T-helper 1 cell treated with Interleukin-12 subunit alpha and Interleukin-12 subunit beta and Interleukin-4 antibody, amounts not matched to agents 30 μg/mL and 1 μg/mL, for 36 hours (primary cell): Measurements from ENCODE around the gene MARS1.

Experiments
- H3K27ac Mint-ChIP-seq: one replicate; pipeline ENCODE4 v1.8.0; 2021; ENCODE audit warnings: mild to moderate bottlenecking, mixed read lengths
- H3K27me3 Mint-ChIP-seq: one replicate; pipeline ENCODE4 v1.8.0; 2021; ENCODE audit warnings: low read depth, mixed read lengths
- H3K36me3 Mint-ChIP-seq: one replicate; pipeline ENCODE4 v1.8.0; 2021; ENCODE audit warnings: low read depth, mixed read lengths
- H3K4me1 Mint-ChIP-seq: one replicate; pipeline ENCODE4 v1.8.0; 2021; ENCODE audit warnings: low read depth, mixed read lengths
- H3K4me3 Mint-ChIP-seq: one replicate; pipeline ENCODE4 v1.8.0; 2021; ENCODE audit warnings: mild to moderate bottlenecking, moderate library complexity, mixed read lengths
- H3K9me3 Mint-ChIP-seq: one replicate; pipeline ENCODE4 v1.8.0; 2021; ENCODE audit warnings: mixed read lengths

The MARS1 gene

GRCh38 chr12:57462912-57463253 is 25.0 kb upstream of the MARS1 start:
- Mint-ChIP-seq H3K27ac (peak overlapping the region; percentile 79), H3K4me3 (peak overlapping the region; percentile 85), H3K9me3 (no peaks in the 10 kb centered on the region), H3K36me3 (peaks cover 4% of the 10 kb centered on the region), H3K27me3 (peaks cover 22% of the 10 kb centered on the region), H3K4me1 (peaks cover 46% of the 10 kb centered on the region)

GRCh38 chr12:57464569-57464968 is 23.3 kb upstream of the MARS1 start:
- Mint-ChIP-seq H3K4me3 (no peak overlapping the region), H3K36me3 (peaks cover 13% of the 10 kb centered on the region), H3K27me3 (peaks cover 22% of the 10 kb centered on the region), H3K4me1 (peaks cover 40% of the 10 kb centered on the region), H3K9me3 (no peaks in the 10 kb centered on the region), H3K27ac (no peak overlapping the region)

DNA sequence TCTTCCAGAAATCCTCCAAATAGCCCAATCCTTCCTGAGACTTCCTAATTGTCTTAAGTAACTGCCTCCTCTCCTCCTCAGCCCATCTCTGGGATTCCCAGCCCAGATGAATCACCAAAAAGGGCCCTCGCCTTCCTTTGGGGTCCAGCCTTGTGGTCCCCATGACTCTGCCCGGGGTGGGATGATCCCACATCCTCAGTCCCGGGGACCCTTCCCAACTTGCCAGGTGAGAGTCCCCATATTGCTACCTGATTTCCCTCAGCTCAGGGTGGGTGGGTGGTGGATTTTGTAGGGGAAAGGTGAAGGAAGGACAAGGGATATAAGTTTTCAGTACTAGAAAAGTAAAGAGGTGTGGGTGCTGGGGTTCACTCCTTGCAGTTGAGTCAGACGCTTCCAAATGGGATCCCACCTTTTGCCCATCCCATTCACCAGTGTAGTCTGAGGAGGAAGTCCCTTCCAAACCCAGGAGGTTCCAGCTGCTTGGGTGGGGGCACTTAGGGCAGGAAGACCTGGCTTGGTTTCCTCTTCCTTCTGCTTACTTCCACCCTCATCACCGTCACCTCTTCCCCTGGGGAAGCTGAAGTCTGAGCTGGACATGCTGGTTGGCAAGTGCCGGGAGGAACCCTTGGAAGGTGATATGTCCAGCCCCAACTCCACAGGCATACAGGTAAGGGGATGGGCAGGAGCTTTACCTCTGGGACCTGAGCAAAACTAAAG is 22.7 kb upstream of the MARS1 start:
- Mint-ChIP-seq H3K27me3 (peaks cover 20% of the 10 kb centered on the region), H3K36me3 (peaks cover 17% of the 10 kb centered on the region), H3K9me3 (no peaks in the 10 kb centered on the region), H3K27ac (no peak overlapping the region), H3K4me3 (no peak overlapping the region), H3K4me1 (peaks cover 38% of the 10 kb centered on the region)

DNA sequence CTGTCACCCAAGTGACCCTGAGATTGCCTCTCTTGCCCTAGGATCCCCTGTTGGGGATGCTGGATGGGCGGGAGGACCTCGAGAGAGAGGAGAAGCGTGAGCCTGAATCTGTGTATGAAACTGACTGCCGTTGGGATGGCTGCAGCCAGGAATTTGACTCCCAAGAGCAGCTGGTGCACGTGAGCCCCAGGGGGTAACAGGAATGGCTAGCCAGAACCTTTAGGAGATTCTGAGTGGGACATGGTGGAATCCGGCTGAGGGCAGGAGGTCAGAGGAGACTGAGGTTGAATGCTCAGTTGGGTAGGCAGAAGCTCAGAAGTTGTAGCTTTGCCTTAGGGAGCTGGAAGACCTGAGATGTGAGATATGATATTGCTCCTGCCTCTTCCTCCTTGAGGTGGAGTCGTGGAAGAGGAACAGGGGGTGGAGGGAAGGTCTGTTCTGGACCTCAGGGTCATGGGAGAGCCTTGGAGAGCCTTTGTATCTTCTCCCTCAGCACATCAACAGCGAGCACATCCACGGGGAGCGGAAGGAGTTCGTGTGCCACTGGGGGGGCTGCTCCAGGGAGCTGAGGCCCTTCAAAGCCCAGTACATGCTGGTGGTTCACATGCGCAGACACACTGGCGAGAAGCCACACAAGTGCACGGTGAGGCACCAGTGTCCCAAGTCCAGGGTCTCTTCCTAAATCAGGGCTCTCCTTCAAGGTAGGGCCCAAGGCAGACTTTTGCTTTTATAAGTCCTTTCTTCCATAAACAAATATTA is 21.9 kb upstream of the MARS1 start:
- H3K27ac Mint-ChIP-seq = no peak overlapping the region
- peaks cover 33% of the 10 kb centered on the region for H3K4me1 Mint-ChIP-seq

DNA sequence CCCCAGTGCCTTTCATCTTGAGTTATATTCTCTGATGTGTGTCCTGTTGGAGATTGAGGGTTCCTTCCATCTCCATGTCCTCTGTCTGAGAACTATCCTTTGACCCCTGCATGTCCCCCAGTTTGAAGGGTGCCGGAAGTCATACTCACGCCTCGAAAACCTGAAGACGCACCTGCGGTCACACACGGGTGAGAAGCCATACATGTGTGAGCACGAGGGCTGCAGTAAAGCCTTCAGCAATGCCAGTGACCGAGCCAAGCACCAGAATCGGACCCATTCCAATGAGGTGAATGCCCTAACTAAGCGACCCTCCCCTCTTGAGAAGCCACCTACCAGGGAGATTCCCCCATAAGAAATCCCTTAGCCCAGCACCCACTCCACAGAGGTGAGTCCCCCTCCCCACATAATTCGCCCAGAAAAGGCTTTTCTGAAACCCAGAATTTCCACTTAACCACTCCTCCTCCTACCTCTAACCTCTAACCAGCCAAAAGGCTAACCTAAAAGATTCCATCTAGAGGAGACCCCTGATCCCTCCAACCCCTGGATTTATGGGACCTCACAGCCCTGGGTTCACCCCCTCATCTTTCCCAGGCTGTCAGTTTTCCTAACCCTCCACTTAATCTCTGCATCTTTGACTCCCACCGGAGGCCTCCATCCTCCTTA is 20.5 kb upstream of the MARS1 start:
- Mint-ChIP-seq H3K27ac (peak overlapping the region; percentile 18), H3K27me3 (peaks cover 5% of the 10 kb centered on the region), H3K9me3 (no peaks in the 10 kb centered on the region), H3K36me3 (peaks cover 22% of the 10 kb centered on the region), H3K4me1 (peaks cover 26% of the 10 kb centered on the region), H3K4me3 (no peak overlapping the region)

More for the DNA sequence above, 21.9 kb upstream of the MARS1 start:
- Mint-ChIP-seq H3K36me3 (peaks cover 17% of the 10 kb centered on the region), H3K27me3 (peaks cover 15% of the 10 kb centered on the region), H3K4me3 (no peak overlapping the region), H3K9me3 (no peaks in the 10 kb centered on the region)

GRCh38 chr12:57467915-57468314 is 20.0 kb upstream of the MARS1 start:
- Mint-ChIP-seq H3K36me3 (peaks cover 27% of the 10 kb centered on the region), H3K4me3 (no peak overlapping the region), H3K9me3 (no peaks in the 10 kb centered on the region), H3K27ac (no peak overlapping the region), H3K4me1 (peaks cover 23% of the 10 kb centered on the region), H3K27me3 (no peaks in the 10 kb centered on the region)

DNA sequence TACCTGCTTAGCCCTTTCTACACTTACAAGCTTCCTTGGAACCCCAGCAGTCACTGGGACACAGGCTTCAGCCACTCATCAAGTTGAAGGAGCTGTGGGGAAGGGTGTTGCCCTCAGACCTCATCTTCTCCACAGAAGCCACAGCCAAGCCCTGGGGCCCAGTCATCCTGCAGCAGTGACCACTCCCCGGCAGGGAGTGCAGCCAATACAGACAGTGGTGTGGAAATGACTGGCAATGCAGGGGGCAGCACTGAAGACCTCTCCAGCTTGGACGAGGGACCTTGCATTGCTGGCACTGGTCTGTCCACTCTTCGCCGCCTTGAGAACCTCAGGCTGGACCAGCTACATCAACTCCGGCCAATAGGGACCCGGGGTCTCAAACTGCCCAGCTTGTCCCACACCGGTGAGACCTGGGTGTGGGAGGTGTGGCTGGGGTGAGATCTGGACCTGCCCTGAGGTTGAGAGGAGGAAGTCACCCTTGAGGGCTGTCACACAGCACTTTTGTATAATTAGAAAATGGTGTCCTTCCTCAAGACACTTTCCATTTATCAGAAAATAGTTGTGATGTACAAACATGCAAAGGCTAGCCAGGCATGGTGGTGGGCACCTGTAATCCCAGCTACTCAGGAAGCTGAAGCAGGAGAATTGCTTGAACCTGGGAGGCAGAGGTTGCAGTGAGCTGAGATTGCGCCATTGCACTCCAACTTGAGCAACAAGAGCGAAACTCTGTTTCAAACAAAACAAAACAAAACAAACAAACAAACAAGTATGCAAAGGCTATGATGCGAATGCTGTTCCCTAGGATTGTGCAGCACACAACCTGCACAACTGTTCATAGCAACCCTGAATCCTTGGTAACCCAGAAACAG is 18.3 kb upstream of the MARS1 start:
- Mint-ChIP-seq H3K4me3 (no peak overlapping the region), H3K27me3 (no peaks in the 10 kb centered on the region), H3K9me3 (no peaks in the 10 kb centered on the region), H3K4me1 (peaks cover 21% of the 10 kb centered on the region), H3K27ac (no peak overlapping the region), H3K36me3 (peaks cover 39% of the 10 kb centered on the region)

DNA sequence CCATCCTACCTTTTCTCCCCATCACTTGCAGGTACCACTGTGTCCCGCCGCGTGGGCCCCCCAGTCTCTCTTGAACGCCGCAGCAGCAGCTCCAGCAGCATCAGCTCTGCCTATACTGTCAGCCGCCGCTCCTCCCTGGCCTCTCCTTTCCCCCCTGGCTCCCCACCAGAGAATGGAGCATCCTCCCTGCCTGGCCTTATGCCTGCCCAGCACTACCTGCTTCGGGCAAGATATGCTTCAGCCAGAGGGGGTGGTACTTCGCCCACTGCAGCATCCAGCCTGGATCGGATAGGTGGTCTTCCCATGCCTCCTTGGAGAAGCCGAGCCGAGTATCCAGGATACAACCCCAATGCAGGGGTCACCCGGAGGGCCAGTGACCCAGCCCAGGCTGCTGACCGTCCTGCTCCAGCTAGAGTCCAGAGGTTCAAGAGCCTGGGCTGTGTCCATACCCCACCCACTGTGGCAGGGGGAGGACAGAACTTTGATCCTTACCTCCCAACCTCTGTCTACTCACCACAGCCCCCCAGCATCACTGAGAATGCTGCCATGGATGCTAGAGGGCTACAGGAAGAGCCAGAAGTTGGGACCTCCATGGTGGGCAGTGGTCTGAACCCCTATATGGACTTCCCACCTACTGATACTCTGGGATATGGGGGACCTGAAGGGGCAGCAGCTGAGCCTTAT is 17.4 kb upstream of the MARS1 start:
- H3K4me3 Mint-ChIP-seq = no peak overlapping the region
- no peaks in the 10 kb centered on the region for H3K9me3 Mint-ChIP-seq
- H3K36me3 Mint-ChIP-seq = peaks cover 43% of the 10 kb centered on the region
- H3K27ac Mint-ChIP-seq = no peak overlapping the region
- H3K27me3 Mint-ChIP-seq = no peaks in the 10 kb centered on the region
- peaks cover 21% of the 10 kb centered on the region for H3K4me1 Mint-ChIP-seq

DNA sequence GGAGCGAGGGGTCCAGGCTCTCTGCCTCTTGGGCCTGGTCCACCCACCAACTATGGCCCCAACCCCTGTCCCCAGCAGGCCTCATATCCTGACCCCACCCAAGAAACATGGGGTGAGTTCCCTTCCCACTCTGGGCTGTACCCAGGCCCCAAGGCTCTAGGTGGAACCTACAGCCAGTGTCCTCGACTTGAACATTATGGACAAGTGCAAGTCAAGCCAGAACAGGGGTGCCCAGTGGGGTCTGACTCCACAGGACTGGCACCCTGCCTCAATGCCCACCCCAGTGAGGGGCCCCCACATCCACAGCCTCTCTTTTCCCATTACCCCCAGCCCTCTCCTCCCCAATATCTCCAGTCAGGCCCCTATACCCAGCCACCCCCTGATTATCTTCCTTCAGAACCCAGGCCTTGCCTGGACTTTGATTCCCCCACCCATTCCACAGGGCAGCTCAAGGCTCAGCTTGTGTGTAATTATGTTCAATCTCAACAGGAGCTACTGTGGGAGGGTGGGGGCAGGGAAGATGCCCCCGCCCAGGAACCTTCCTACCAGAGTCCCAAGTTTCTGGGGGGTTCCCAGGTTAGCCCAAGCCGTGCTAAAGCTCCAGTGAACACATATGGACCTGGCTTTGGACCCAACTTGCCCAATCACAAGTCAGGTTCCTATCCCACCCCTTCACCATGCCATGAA is 16.8 kb upstream of the MARS1 start:
- H3K4me1 Mint-ChIP-seq = peaks cover 21% of the 10 kb centered on the region

DNA sequence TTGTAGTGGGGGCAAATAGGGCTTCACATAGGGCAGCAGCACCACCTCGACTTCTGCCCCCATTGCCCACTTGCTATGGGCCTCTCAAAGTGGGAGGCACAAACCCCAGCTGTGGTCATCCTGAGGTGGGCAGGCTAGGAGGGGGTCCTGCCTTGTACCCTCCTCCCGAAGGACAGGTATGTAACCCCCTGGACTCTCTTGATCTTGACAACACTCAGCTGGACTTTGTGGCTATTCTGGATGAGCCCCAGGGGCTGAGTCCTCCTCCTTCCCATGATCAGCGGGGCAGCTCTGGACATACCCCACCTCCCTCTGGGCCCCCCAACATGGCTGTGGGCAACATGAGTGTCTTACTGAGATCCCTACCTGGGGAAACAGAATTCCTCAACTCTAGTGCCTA is 16.2 kb upstream of the MARS1 start:
- Mint-ChIP-seq H3K4me3 (no peak overlapping the region), H3K27me3 (no peaks in the 10 kb centered on the region), H3K9me3 (no peaks in the 10 kb centered on the region), H3K36me3 (peaks cover 49% of the 10 kb centered on the region), H3K27ac (no peak overlapping the region), H3K4me1 (peaks cover 26% of the 10 kb centered on the region)

More for the DNA sequence above, 16.8 kb upstream of the MARS1 start:
- Mint-ChIP-seq H3K27me3 (no peaks in the 10 kb centered on the region), H3K36me3 (peaks cover 44% of the 10 kb centered on the region), H3K27ac (no peak overlapping the region), H3K9me3 (no peaks in the 10 kb centered on the region), H3K4me3 (no peak overlapping the region)

- H3K27me3 Mint-ChIP-seq = no peaks in the 10 kb centered on the region
- H3K9me3 Mint-ChIP-seq = no peaks in the 10 kb centered on the region
- no peak overlapping the region for H3K27ac Mint-ChIP-seq
- peaks cover 29% of the 10 kb centered on the region for H3K4me1 Mint-ChIP-seq
- peaks cover 52% of the 10 kb centered on the region for H3K36me3 Mint-ChIP-seq
- H3K4me3 Mint-ChIP-seq = no peak overlapping the region
These were observed 15.5 kb upstream of the MARS1 start for GRCh38 chr12:57472391-57472790.

GRCh38 chr12:57473392-57473791 is 14.5 kb upstream of the MARS1 start:
- Mint-ChIP-seq H3K9me3 (no peaks in the 10 kb centered on the region), H3K27ac (no peak overlapping the region), H3K27me3 (no peaks in the 10 kb centered on the region), H3K4me3 (peak overlapping the region; percentile 6), H3K4me1 (peaks cover 36% of the 10 kb centered on the region), H3K36me3 (peaks cover 49% of the 10 kb centered on the region)

DNA sequence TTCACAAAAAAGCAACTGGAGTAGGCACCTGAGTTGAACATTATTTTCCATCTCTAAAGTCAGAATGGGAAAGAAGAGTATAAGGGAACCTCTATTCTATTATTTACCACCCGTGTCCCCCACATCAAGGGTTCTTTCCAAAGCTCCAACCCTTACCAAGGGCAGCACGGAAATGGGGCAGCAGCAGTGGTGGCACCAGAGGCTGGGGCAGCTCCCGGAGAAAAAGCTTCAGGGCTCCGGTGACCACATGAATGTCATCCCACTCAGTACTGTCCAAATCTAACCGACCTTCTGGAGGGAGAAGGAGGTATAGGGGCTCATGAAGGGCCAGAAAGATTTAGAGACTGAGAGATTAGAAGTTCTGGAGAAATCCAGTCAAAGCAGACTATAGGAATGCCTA is 14.0 kb upstream of the MARS1 start:
- Mint-ChIP-seq H3K9me3 (no peaks in the 10 kb centered on the region), H3K4me3 (peak overlapping the region; percentile 68), H3K4me1 (peaks cover 41% of the 10 kb centered on the region), H3K36me3 (peaks cover 47% of the 10 kb centered on the region), H3K27ac (no peak overlapping the region), H3K27me3 (no peaks in the 10 kb centered on the region)
